Measurements from ENCODE around the gene LDAH.

LDAH gene

DNA sequence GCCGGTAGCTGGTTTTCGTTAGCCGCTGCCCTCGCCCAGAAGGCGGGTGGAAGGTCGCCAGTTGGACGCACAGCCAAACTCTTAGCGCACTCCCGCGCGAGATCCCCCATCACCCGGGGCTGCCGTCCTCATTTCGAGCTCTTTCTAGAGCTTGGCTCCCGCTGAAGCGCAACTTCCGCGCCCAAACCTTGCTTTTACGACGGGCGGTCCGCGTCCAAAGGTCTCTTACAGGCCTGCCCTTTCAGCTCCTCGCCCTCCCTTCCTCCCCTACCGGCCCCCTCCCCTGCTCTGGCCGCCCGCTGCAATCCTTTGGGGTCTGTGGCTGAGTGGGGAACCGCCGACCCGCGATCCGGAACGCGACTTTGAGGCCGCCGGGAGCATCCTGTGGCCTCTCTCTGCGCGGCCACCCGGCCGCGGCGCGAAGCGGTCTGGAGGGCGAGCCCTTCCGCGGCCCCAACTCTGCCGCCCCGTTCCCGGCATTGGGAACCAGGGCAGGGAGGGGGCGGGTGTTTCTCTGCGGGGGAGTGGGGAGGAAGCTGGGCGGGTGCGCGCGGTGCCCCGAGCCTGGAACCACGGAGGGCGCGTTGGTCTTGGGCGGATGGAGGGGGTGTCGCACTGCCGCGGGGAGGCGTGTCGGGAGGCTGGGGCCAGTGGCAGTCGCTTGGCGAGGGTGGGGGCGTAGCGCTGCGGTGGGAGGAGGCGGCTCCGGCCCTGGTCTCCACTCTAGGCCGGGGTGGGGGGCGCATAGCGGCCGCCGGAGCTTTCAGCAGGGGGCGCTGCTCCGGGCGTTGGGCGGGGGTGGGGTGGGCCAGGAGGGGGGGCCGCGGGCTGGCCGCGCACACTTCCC, 156.4 kb downstream of the LDAH start, which contains the start of gene GDF7:
Gene GDF7, plus strand, starts transcription at position 841 of the 847 bp plus-strand sequence. CDS start 96 bp downstream, outside the sequence.
- TF ChIP-seq FOXK2 (IDR thresholded peaks at IDR 0.05): no peak
- no peak for TF ChIP-seq ZNF384 (IDR thresholded peaks at IDR 0.05)
- no peak for TF ChIP-seq SP1 (IDR thresholded peaks at IDR 0.05)
- TF ChIP-seq PKNOX1 (IDR thresholded peaks at IDR 0.05): no peak
- TF ChIP-seq ARNT (IDR thresholded peaks at IDR 0.05): no peak
- TF ChIP-seq SUZ12 (IDR thresholded peaks at IDR 0.05): no peak
- no peak for TF ChIP-seq FOXM1 (IDR thresholded peaks at IDR 0.05; ENCODE audit: borderline replicate concordance)
- no peak for TF ChIP-seq LEF1 (IDR thresholded peaks at IDR 0.05; ENCODE audit: borderline replicate concordance)
- TF ChIP-seq FOXA1 (IDR thresholded peaks at IDR 0.05): no peak
- TF ChIP-seq HDGF (IDR thresholded peaks at IDR 0.05; ENCODE audit: borderline replicate concordance): no peak
- TF ChIP-seq TARDBP (IDR thresholded peaks at IDR 0.05): no peak
- TF ChIP-seq L3MBTL2 (conservative IDR thresholded peaks at IDR 0.05): no peak
- no peak for TF ChIP-seq NFRKB (IDR thresholded peaks at IDR 0.05)
- CTCF ChIA-PET: interaction anchor here (2.4 kb wide), 1 partner anchor 10 kb away, joined by 14 read pairs; no protein-coding TSS in a partner anchor
- POLR2A ChIA-PET: interaction anchor here (1.1 kb wide), 1 partner anchor 156 kb away, joined by 3 read pairs; the partner anchor contains the start of gene LDAH
- DNase-seq (ENCODE audit: extremely low spot score): peak; percentile 80

DNA sequence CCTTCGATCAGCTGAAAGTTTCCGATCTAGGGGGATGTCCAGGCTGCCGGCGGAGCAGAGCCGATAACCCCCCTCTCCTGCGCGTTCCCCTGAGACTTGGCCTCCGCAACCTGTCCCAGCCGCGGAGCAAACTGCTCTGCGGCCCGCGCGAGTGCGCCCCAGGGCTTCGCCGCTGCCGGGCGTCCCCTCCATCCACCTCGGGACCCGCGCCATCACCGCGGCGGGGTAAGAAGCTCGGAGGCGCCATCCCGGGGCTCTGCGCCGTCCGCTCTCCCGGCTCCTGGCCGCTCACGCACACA, 156.9 kb downstream of the LDAH start:
- POLR2A ChIA-PET: interaction anchor here (1.1 kb wide), 1 partner anchor 157 kb away, joined by 3 read pairs; the partner anchor contains the start of gene LDAH

DNA sequence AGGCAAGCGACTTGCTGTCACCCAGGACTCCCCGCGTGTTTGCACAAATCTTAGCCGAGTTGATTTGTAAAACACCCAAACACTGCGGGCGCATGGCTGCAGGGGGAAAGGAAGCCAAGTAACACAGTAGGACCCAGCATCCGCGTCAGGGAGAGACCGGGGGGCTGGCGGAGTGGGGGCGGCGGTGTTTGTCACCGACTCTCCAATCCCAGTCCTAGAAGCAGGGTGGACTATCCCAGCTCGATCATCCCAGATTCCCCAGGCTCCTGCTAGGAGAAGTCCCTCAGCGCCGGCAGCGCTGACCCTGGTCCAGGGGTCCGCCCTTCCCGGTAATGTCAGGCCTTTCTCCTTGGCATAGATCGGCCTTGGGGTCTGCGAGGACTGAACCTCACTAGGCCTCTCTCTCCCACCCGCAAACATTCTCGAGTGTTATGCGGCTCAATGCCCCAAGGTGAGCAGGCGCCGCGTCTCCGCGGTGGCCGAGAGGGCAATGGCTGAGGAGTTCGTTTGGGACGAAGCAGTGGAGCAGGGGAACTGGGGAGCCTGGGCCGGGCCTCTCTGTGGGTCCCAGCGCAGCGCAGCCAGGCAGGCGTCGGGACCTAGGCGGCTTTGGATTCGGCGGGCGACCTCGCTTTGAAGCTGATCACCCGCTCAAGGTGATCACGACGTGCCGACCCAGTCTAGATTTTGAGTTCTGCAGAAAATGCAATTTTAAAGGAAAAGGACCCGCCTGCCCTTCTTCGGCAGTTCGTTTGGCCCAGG, 157.5 kb downstream of the LDAH start:
- CTCF ChIA-PET: interaction anchor here (2.2 to 2.4 kb wide), 2 partner anchors 11 to 12 kb away, joined by 7 to 14 read pairs; no protein-coding TSS in a partner anchor
- POLR2A ChIA-PET: interaction anchor here (1.1 kb wide), 1 partner anchor 157 kb away, joined by 3 read pairs; the partner anchor contains the start of gene LDAH

More for the DNA sequence above, 156.9 kb downstream of the LDAH start:
- TF ChIP-seq LEF1 (IDR thresholded peaks at IDR 0.05; ENCODE audit: borderline replicate concordance) (no peak), CTBP1 (IDR thresholded peaks at IDR 0.05; ENCODE audit: borderline replicate concordance) (no peak), FOXA1 (IDR thresholded peaks at IDR 0.05) (no peak), SP1 (IDR thresholded peaks at IDR 0.05) (no peak), TARDBP (IDR thresholded peaks at IDR 0.05) (no peak), BHLHE40 (IDR thresholded peaks at IDR 0.05; ENCODE audit: borderline replicate concordance) (no peak), NFRKB (IDR thresholded peaks at IDR 0.05) (no peak), ELF4 (IDR thresholded peaks at IDR 0.05) (no peak), L3MBTL2 (conservative IDR thresholded peaks at IDR 0.05) (no peak), HDGF (IDR thresholded peaks at IDR 0.05; ENCODE audit: borderline replicate concordance) (no peak), SUZ12 (IDR thresholded peaks at IDR 0.05) (no peak), FOXK2 (IDR thresholded peaks at IDR 0.05) (no peak), FOXM1 (IDR thresholded peaks at IDR 0.05; ENCODE audit: borderline replicate concordance) (no peak), PKNOX1 (IDR thresholded peaks at IDR 0.05) (no peak), ZNF384 (IDR thresholded peaks at IDR 0.05) (no peak), ARNT (IDR thresholded peaks at IDR 0.05) (no peak)
- DNase-seq (ENCODE audit: extremely low spot score): no peak
- CTCF ChIA-PET: interaction anchor here (2.4 kb wide), 1 partner anchor 11 kb away, joined by 14 read pairs; no protein-coding TSS in a partner anchor

GRCh38 chr2:20664431-20665242, 158.3 kb downstream of the LDAH start:
- ChIA-PET POLR2A (no interaction called here), CTCF (interaction anchor here (2.2 kb wide), 1 partner anchor 13 kb away, joined by 7 read pairs; no protein-coding TSS in a partner anchor)
- DNase-seq (ENCODE audit: extremely low spot score): no peak
- TF ChIP-seq FOXK2 (IDR thresholded peaks at IDR 0.05) (no peak), PKNOX1 (IDR thresholded peaks at IDR 0.05) (no peak), TARDBP (IDR thresholded peaks at IDR 0.05) (no peak)

More for the DNA sequence above, 157.5 kb downstream of the LDAH start:
- TF ChIP-seq ARNT (IDR thresholded peaks at IDR 0.05) (no peak), L3MBTL2 (conservative IDR thresholded peaks at IDR 0.05) (no peak), TARDBP (IDR thresholded peaks at IDR 0.05) (no peak), ZNF384 (IDR thresholded peaks at IDR 0.05) (no peak), LEF1 (IDR thresholded peaks at IDR 0.05; ENCODE audit: borderline replicate concordance) (no peak), BHLHE40 (IDR thresholded peaks at IDR 0.05; ENCODE audit: borderline replicate concordance) (no peak), CTBP1 (IDR thresholded peaks at IDR 0.05; ENCODE audit: borderline replicate concordance) (no peak), ELF4 (IDR thresholded peaks at IDR 0.05) (no peak), HDGF (IDR thresholded peaks at IDR 0.05; ENCODE audit: borderline replicate concordance) (no peak), SP1 (IDR thresholded peaks at IDR 0.05) (no peak), FOXA1 (IDR thresholded peaks at IDR 0.05) (no peak), NFRKB (IDR thresholded peaks at IDR 0.05) (no peak), PKNOX1 (IDR thresholded peaks at IDR 0.05) (no peak), SUZ12 (IDR thresholded peaks at IDR 0.05) (no peak), FOXM1 (IDR thresholded peaks at IDR 0.05; ENCODE audit: borderline replicate concordance) (no peak), FOXK2 (IDR thresholded peaks at IDR 0.05) (no peak)
- DNase-seq (ENCODE audit: extremely low spot score): no peak

Data from HEK293T (cell line).